ENCODE data around the gene ELL2.
A peak's percentile ranks its signal among the peaks of the same experiment; 100 is the strongest.

ELL2 gene

GRCh38 chr5:95866435-95867040 lies 95.1 kb downstream of the ELL2 start:
- no peak overlapping the region for H3K27ac ChIP-seq
- CTCF ChIA-PET, result no interaction called here
- TF ChIP-seq, protein P1, sequence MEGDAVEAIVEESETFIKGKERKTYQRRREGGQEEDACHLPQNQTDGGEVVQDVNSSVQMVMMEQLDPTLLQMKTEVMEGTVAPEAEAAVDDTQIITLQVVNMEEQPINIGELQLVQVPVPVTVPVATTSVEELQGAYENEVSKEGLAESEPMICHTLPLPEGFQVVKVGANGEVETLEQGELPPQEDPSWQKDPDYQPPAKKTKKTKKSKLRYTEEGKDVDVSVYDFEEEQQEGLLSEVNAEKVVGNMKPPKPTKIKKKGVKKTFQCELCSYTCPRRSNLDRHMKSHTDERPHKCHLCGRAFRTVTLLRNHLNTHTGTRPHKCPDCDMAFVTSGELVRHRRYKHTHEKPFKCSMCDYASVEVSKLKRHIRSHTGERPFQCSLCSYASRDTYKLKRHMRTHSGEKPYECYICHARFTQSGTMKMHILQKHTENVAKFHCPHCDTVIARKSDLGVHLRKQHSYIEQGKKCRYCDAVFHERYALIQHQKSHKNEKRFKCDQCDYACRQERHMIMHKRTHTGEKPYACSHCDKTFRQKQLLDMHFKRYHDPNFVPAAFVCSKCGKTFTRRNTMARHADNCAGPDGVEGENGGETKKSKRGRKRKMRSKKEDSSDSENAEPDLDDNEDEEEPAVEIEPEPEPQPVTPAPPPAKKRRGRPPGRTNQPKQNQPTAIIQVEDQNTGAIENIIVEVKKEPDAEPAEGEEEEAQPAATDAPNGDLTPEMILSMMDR (conservative IDR thresholded peaks at IDR 0.05; ENCODE audit: low read depth), result no peak
- POLR2A ChIA-PET (ENCODE audit: low non-redundant PET), result no interaction called here
- DNase-seq (ENCODE audit: low spot score), result no peak

DNA sequence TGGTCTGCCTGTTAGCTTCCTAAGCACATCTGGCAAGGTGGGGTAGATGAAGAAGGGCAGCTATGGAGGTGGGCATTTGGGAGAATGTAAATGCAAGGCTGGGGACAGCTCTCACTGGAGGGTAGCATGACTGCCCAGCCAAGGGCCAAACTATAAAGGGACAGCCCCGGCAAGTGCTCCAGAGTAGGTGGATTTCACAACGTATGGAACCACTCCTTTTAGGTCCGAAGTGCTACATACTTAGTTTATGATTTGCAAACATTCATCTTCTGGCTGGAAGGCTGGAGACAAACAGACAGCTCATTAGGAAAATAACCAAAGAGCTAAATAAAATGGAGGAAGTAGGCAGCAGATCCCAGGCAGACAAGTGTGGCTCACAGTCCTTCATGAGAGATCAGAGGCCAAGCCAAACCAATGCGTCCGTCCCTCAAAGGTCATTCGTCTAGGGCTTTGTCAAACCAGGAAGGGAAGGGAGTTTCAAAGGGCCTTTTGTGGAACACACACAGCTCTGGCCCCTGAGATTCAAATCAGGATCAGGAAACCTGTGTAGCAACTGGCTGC lies 96.6 kb downstream of the ELL2 start:
- H3K27ac ChIP-seq, result no peak overlapping the region
- DNase-seq (ENCODE audit: low spot score), result no peak
- ChIA-PET CTCF (interaction anchor here (0.9 to 1.2 kb wide), 3 partner anchors 25 to 472 kb away, joined by 3 read pairs; no protein-coding TSS in a partner anchor), POLR2A (ENCODE audit: low non-redundant PET) (no interaction called here)
- TF ChIP-seq, protein P1 (conservative IDR thresholded peaks at IDR 0.05; ENCODE audit: low read depth), result no peak

DNA sequence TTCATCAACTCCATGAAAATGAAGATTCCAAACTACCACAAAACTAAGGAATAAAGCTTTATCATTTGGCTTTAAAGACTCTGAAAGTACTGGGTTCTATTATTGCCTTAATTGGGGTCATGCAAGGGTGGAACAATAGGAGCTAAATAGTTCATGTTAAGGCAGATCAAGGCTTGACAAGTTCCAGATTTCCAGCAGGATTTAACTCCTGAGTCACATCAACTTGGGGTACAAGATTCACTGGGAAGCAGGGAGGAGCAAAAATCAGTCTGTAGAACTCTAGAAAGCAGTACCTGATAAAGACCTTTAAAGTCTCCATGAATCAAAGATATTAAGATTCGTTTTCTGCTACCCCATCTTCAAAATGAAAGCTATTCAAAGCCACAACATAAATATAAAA lies 97.2 kb downstream of the ELL2 start:
- CTCF ChIA-PET, result interaction anchor here (0.9 to 1.2 kb wide), 3 partner anchors 25 to 473 kb away, joined by 3 read pairs; no protein-coding TSS in a partner anchor
- H3K27ac ChIP-seq, result no peak overlapping the region
- TF ChIP-seq, protein P1 (conservative IDR thresholded peaks at IDR 0.05; ENCODE audit: low read depth), result no peak
- no peak for DNase-seq (ENCODE audit: low spot score)
- POLR2A ChIA-PET (ENCODE audit: low non-redundant PET), result no interaction called here

DNA sequence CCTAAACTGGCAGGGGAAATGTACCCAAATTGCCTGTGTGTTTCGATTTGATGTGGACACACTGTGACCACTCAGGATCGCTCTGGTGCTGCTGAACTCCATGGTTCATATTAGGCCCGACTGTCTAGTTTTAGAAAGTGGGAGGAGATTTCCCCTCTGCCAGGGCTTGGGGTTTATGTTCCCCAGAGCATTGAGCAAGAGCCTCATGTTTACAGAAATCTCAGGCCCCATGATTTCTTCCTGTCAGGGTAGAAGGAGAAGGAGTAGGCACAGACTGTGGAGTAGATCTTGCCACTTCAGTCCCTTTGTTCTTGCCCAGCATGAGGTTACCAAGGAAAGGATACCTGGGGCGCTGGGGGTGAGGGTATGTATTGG lies 98.3 kb downstream of the ELL2 start:
- H3K27ac ChIP-seq, result no peak overlapping the region
- DNase-seq (ENCODE audit: low spot score), result no peak
- TF ChIP-seq, protein P1 (conservative IDR thresholded peaks at IDR 0.05; ENCODE audit: low read depth), result no peak
- ChIA-PET CTCF (interaction anchor here (0.7 kb wide), 1 partner anchor 76 kb away, joined by 3 read pairs; no protein-coding TSS in a partner anchor), POLR2A (ENCODE audit: low non-redundant PET) (no interaction called here)

DNA sequence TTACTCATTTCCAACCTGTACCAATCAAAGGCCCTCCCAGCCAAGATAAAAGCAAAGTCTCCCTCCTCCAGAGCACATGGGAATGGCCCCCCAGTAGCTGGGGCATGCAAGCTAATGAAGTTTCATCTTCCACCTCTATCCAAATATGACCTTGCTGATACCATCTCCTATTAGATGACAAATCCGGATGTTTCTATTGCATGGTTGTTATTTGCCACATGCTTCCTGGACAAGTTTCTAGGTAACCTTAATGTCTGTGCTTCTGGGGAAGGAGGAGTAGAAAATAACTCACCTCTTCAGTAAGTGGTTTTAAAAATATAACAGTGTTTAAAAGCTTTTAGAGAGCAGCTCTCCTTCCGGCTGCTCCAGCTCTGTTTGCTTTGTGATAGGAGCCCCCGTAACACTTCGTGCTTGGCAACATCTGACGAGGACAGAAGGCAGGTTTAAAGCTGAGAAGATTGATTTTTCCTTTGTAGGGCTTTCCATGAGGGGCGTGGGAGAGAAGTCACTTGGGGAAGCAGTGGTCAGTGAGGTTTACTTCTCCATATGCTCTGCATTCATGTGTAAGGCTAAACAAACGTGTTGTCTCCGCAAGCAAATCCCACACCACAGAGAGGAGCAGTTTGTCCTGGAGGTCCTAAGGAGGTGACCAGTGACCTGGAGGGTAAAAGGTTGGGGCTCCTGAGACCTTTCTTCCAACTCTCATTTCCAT lies 98.8 kb downstream of the ELL2 start:
- no peak for DNase-seq (ENCODE audit: low spot score)
- CTCF ChIA-PET, result interaction anchor here (0.7 to 2.0 kb wide), 4 partner anchors 22 to 473 kb away, joined by 3 to 8 read pairs (median 4); no protein-coding TSS in a partner anchor
- no peak overlapping the region for H3K27ac ChIP-seq
- POLR2A ChIA-PET (ENCODE audit: low non-redundant PET), result no interaction called here
- TF ChIP-seq, protein P1 (conservative IDR thresholded peaks at IDR 0.05; ENCODE audit: low read depth), result no peak

GRCh38 chr5:95861864-95862561 lies 99.6 kb downstream of the ELL2 start:
- TF ChIP-seq, protein P1 (conservative IDR thresholded peaks at IDR 0.05; ENCODE audit: low read depth), result no peak
- ChIA-PET CTCF (interaction anchor here (0.6 to 2.0 kb wide), 6 partner anchors 21 to 474 kb away, joined by 3 to 8 read pairs (median 4); no protein-coding TSS in a partner anchor), POLR2A (ENCODE audit: low non-redundant PET) (no interaction called here)
- DNase-seq (ENCODE audit: low spot score), result peak; percentile 91
- peak overlapping the region; percentile 71 for H3K27ac ChIP-seq

Data from RWPE1 (cell line).